Kasumi-1 (cell line): ENCODE measurements around the gene BARHL2.

Source experiments
- DNase-seq, 2 experiments: peaks; one replicate each; lab custom pipeline; 2025; lab: John Stamatoyannopoulos, UW

Gene BARHL2

GRCh38 chr1:90716552-90717355 is at the start of gene BARHL2:
Gene BARHL2 (minus strand): TSS chr1:90717302. CDS start chr1:90717195, 107 bp downstream.
- DNase-seq: no peak

GRCh38 chr1:90763930-90764329 is 46.8 kb upstream of the BARHL2 start:
- DNase-seq: no peak

- DNase-seq: no peak
Measured at GRCh38 chr1:90763506-90763905, 46.4 kb upstream of the BARHL2 start.

- no peak for DNase-seq
Measured at GRCh38 chr1:90761781-90762589, 44.9 kb upstream of the BARHL2 start.

- no peak for DNase-seq
Measured at GRCh38 chr1:90761156-90761555, 44.1 kb upstream of the BARHL2 start.

GRCh38 chr1:90753556-90753955 is 36.5 kb upstream of the BARHL2 start:
- DNase-seq: no peak

GRCh38 chr1:90748668-90749067 is 31.6 kb upstream of the BARHL2 start:
- DNase-seq: no peak

- DNase-seq: no peak
Measured at GRCh38 chr1:90746857-90747256, 29.8 kb upstream of the BARHL2 start.

GRCh38 chr1:90745972-90746371 is 28.9 kb upstream of the BARHL2 start:
- DNase-seq: no peak

- no peak for DNase-seq
Measured at GRCh38 chr1:90732136-90732535, 15.0 kb upstream of the BARHL2 start.

- DNase-seq: no peak
Measured at GRCh38 chr1:90731382-90732050, 14.4 kb upstream of the BARHL2 start.

- DNase-seq: peak; percentile 40 to 41
Measured at GRCh38 chr1:90730243-90731022, 13.3 kb upstream of the BARHL2 start.

- DNase-seq: no peak
Measured at GRCh38 chr1:90729504-90730242, 12.6 kb upstream of the BARHL2 start.

GRCh38 chr1:90728502-90729287 is 11.6 kb upstream of the BARHL2 start:
- no peak for DNase-seq

GRCh38 chr1:90727917-90728501 is 10.9 kb upstream of the BARHL2 start:
- no peak for DNase-seq

GRCh38 chr1:90726986-90727480 is 9.9 kb upstream of the BARHL2 start:
- no peak for DNase-seq

- no peak for DNase-seq
Measured at GRCh38 chr1:90726425-90726985, 9.4 kb upstream of the BARHL2 start.

- no peak for DNase-seq
Measured at GRCh38 chr1:90725657-90726424, 8.7 kb upstream of the BARHL2 start.
